ENCODE results near the gene ODF2L.

The ODF2L gene

DNA sequence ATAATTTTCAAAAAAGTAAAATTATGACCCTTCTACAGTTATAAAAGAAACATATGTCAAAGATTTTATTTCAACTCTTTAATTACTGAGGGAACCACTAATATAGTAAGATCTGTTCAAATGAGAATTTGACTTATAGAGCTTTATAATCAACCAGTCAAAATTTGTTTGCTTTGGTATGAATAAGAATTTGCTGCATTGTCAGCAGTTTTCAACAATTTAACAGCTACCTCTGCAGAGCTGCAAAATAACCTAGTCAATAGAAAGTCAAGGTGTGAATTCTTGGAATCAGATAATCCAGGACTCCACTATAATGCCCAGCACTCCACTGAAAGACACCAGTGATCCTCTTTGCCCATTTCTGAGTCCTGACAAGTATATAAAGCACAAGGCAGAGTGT is 78.2 kb downstream of the ODF2L start:
- DNase-seq: no peak

DNA sequence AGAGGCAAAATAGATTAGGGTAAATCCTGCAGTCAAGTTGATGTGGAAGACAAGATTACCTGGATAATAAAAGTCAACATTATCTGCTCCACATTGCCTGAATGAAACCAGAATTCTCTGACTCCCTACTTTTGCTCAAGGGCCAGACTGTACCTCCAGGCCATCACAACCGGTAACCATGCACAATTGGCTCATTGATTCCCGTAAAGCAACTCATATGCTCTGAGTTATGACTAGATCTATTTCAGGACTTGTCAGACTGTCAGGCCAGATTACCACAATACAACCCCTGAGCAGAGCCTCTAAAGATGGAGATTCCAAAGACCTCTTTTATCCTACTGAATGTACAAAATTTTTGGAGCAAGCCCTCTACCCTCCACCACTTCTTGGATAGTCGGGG is 90.4 kb downstream of the ODF2L start:
- no peak for DNase-seq

DNA sequence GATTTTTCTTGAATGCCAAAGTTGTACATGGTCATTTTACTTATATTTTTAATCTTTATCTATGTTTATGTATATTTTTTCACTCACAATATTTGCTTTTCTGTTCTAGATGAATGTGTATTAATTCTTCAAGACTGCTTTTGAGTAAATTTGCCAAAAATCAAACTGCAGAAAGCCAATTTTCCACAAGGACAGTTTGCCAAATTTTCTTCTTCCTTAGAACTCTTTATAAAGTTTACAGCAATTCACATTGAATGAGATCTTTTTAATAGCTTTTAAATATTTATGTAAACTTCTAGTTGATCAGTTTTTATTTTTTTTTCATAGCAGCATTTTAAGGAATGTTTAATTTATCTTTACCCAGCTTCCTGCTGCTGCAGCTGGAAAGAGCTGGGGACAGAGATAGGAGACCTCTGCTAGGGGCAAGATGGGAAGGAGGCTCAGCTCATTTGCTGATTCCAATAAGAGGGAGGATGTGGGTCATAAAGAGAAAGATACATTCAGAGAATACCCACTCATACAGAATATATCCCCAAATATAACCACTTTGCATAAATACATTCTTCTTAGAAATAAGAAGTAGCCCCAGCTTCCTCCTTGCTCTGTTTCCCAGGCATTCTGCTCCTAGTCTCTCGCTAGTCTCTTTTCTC is 93.0 kb downstream of the ODF2L start:
- no peak for DNase-seq

Measured in stimulated activated naive CD4-positive, alpha-beta T cell (primary cell).